Measurements from ENCODE around the gene SMAD2. TPM values are rescaled to one million over a fixed set of nuclear protein-coding genes. Genes with fewer than 3 reads are reported as not detected.

SMAD2 gene
- total RNA-seq, 4 donors from 2014 or later: 54.5 to 105 (median 83.6) TPM

DNA sequence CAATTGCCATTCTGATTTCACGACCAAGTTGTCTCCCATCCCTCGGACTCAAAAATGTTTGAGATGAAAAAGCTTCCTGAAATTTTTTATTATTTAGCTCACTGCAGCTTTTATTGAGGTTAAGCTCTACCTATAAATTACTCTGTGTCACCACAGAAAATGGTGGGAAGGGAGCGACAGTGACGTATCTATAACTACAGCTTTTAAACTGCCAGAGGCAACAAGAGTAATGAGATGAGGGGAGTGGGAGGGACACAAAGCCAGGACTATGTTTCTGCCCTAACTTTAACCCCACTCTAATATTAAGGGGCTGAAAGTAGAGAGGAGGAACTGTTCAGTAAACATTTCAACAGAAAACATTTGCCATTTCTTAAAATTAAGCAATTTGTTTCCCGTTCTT lies 37.4 kb downstream of the SMAD2 start:
- WGBS, 2 donors: 86 to 91% methylated on average over 5 of the region's 5 CpGs
- intact Hi-C loops (cut with DNase I; ENCODE audit: low total_unique reads): no loop called here
- TF ChIP-seq, protein P1, sequence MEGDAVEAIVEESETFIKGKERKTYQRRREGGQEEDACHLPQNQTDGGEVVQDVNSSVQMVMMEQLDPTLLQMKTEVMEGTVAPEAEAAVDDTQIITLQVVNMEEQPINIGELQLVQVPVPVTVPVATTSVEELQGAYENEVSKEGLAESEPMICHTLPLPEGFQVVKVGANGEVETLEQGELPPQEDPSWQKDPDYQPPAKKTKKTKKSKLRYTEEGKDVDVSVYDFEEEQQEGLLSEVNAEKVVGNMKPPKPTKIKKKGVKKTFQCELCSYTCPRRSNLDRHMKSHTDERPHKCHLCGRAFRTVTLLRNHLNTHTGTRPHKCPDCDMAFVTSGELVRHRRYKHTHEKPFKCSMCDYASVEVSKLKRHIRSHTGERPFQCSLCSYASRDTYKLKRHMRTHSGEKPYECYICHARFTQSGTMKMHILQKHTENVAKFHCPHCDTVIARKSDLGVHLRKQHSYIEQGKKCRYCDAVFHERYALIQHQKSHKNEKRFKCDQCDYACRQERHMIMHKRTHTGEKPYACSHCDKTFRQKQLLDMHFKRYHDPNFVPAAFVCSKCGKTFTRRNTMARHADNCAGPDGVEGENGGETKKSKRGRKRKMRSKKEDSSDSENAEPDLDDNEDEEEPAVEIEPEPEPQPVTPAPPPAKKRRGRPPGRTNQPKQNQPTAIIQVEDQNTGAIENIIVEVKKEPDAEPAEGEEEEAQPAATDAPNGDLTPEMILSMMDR (IDR thresholded peaks at IDR 0.05): no peak
- TF ChIP-seq POLR2A (IDR thresholded peaks at IDR 0.05): no peak

DNA sequence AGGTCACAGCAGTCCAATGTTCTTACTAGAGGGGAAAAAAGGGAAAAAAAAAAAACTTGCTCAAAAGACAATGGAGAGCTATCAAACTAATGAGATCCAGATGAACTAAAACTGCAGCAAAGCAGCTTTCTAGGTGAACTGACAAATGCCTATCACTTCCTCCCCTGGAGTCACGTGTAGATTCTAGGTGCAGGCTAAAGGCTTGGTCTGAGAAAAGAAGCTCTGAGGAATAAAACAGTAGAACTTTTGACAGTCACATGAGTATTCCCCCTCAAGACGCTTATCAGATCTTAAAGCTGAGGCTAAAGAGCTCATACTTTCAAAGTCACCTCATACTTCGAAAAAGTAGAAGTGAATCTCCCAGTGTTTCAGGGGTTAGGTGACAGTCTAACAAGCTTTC lies 42.3 kb downstream of the SMAD2 start:
- TF ChIP-seq, protein P1 (IDR thresholded peaks at IDR 0.05): no peak
- no peak for TF ChIP-seq POLR2A (IDR thresholded peaks at IDR 0.05)
- intact Hi-C loops (cut with DNase I; ENCODE audit: low total_unique reads): no loop called here
- no peak for DNase-seq (ENCODE audit: low spot score in 2 of 2)
- H3K4me3 ChIP-seq (ENCODE audit: low read depth, poor library complexity, severe bottlenecking): no peak overlapping the region
- 85 to 88% methylated on average over 3 of the region's 3 CpGs for WGBS, 2 donors

More for the DNA sequence above, 37.4 kb downstream of the SMAD2 start:
- H3K4me3 ChIP-seq (ENCODE audit: low read depth, poor library complexity, severe bottlenecking): no peak overlapping the region
- DNase-seq (ENCODE audit: low spot score in 2 of 2): no peak

DNA sequence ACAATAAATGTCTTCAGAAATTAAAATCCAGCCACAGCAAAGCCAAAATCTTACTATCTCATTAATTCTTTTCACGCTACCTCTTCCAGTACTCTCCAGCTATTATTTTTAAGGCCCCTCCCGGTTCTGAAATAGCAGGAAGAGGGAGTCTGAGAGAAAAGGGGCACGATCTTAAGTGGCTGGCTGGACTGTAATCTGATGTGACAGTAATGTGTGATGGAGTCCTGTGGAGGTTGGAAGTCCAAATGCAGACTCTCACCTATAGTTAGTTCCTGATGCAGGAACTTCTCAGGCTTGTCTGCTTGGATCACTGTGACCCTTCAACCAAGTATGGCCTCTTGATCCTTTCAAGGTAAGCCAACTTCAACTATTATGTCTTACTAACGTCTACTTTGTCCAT lies 43.2 kb downstream of the SMAD2 start:
- H3K4me3 ChIP-seq (ENCODE audit: low read depth, poor library complexity, severe bottlenecking): no peak overlapping the region
- intact Hi-C loops (cut with DNase I; ENCODE audit: low total_unique reads): no loop called here
- no peak for TF ChIP-seq POLR2A (IDR thresholded peaks at IDR 0.05)
- TF ChIP-seq, protein P1 (IDR thresholded peaks at IDR 0.05): no peak
- DNase-seq (ENCODE audit: low spot score in 2 of 2): no peak
- WGBS, 2 donors: 91 to 94% methylated on average over 4 of the region's 4 CpGs

DNA sequence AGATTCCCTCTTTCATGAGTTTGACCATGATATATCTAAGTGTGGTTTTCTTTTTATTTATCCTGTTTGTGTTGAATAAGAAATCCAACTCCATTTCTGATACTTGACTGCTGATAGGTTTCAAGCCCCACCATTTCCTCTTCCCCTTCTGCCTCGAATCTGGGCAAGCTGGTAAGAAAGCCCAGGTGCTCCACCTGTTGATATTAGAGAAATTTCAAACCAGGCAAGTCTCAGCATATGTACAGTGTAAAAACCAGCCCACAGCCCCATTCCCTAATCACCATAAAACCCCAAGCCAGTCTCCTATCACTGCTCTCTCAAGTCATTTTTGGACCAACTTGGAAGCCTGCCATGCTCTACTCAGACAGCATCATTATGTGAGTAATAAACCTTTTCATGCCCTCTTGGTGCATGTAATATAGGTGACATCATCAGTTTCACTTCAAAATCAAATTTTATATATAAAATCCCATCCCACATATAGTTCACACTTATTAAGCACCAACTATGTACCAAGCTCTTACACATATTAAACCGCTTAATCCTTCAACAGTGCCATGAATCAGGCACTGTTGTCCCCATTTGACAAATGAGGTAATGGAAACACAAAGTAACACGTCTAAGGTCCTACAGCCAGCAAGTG lies 46.6 kb downstream of the SMAD2 start:
- 71 to 83% methylated on average over 3 of the region's 3 CpGs for WGBS, 2 donors
- intact Hi-C loops (cut with DNase I; ENCODE audit: low total_unique reads): no loop called here
- TF ChIP-seq, protein P1 (IDR thresholded peaks at IDR 0.05): no peak
- TF ChIP-seq POLR2A (IDR thresholded peaks at IDR 0.05): no peak
- DNase-seq (ENCODE audit: low spot score in 2 of 2): no peak
- H3K4me3 ChIP-seq (ENCODE audit: low read depth, poor library complexity, severe bottlenecking): no peak overlapping the region

DNA sequence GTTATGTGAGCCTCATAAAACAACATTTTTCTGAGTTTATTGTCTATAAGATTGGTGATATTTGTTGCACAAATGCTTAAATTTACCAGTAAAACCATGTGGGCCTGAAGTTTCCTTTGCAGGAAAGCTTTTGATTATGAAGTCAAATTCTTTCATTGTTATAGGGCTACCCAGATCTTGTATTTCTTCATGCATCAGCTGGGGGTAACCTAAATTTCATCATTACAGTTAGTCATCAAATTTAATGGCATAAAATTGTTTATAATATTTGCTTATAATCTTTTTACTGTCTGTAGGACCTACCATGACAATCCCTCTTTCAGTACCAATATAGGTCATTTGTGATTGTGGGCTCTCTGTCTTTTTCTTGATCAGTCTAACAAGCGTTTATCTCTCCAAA lies 47.8 kb downstream of the SMAD2 start:
- no peak for TF ChIP-seq POLR2A (IDR thresholded peaks at IDR 0.05)
- TF ChIP-seq, protein P1 (IDR thresholded peaks at IDR 0.05): no peak
- 94 to 100% methylated on average over 1 of the region's 1 CpG for WGBS, 2 donors
- no peak overlapping the region for H3K4me3 ChIP-seq (ENCODE audit: low read depth, poor library complexity, severe bottlenecking)
- intact Hi-C loops (cut with DNase I; ENCODE audit: low total_unique reads): no loop called here
- DNase-seq (ENCODE audit: low spot score in 2 of 2): no peak

Data from lower leg skin (tissue), 4 donors.